HEK293 (cell line): ENCODE data around the gene ASCC1.

ENCODE experiments used
- CTCF ChIA-PET: fragments of 350-600 bp; formaldehyde crosslinking; extraction: SDS; loops from one replicate; lab custom pipeline; 2021; ENCODE audit warnings: antibody characterized with exemption; lab: Yijun Ruan, JAX
- POLR2A ChIA-PET: fragments of 300-600 bp; formaldehyde crosslinking; extraction: SDS; loops from one replicate; lab custom pipeline; 2020; ENCODE audit warnings: antibody characterized with exemption, inconsistent platforms; lab: Yijun Ruan, JAX
- H3K27ac ChIP-seq: fragments of 200-500 bp; sonication (Bioruptor generic); 2 replicates; pipeline ENCODE4 v1.5.1; 2014; ENCODE audit warnings: low read depth, low read length, control low read depth, inconsistent platforms; ENCODE audit errors: extremely low read depth
- H3K36me3 ChIP-seq, 2 experiments: fragments of 200-500 bp in 1 of 2; sonication (Bioruptor generic) in 1 of 2; 1 replicate in 1 of 2; 2 replicates in 1 of 2; pipeline ENCODE4 v1.5.1; 2014 to 2017; ENCODE audit warnings: inconsistent platforms in 2 of 2, low read length in 2 of 2; ENCODE audit not compliant: control insufficient read depth in 2 of 2, insufficient read depth in 1 of 2
- H3K4me1 ChIP-seq: fragments of 200-500 bp; sonication (Bioruptor generic); 2 replicates; pipeline ENCODE4 v1.5.1; 2014; ENCODE audit warnings: mild to moderate bottlenecking, low read length, inconsistent platforms; ENCODE audit not compliant: control insufficient read depth, insufficient read depth
- H3K4me3 ChIP-seq: 2 replicates; pipeline ENCODE4 v1.5.1; 2011; ENCODE audit warnings: low read depth, mild to moderate bottlenecking, control low read depth, low read length, moderate library complexity
- H3K9me3 ChIP-seq: fragments of 200-500 bp; sonication (Bioruptor generic); 2 replicates; pipeline ENCODE4 v1.5.1; 2014; ENCODE audit warnings: low read depth, low read length, inconsistent platforms; ENCODE audit not compliant: control insufficient read depth, insufficient read depth
- EGR2 ChIP-seq: fragments of 450-650 bp; formaldehyde crosslinking; IDR thresholded peaks from 2 replicates; pipeline ENCODE4 v1.5.1; 2016; ENCODE audit warnings: low read depth, missing biosample characterization, missing genetic modification characterization
- GLI2 ChIP-seq: fragments of 450-650 bp; formaldehyde crosslinking; IDR thresholded peaks from 2 replicates; pipeline ENCODE4; 2017; ENCODE audit warnings: missing biosample characterization, missing genetic modification characterization, low read depth, borderline replicate concordance
- KLF8 ChIP-seq: fragments of 450-650 bp; formaldehyde crosslinking; IDR thresholded peaks from 2 replicates; pipeline ENCODE4 v1.5.1; 2016; ENCODE audit warnings: missing biosample characterization, missing genetic modification characterization
- OSR2 ChIP-seq: fragments of 450-650 bp; formaldehyde crosslinking; IDR thresholded peaks from 2 replicates; pipeline ENCODE4 v1.5.1; 2016; ENCODE audit warnings: missing biosample characterization, missing genetic modification characterization
- PRDM10 ChIP-seq: fragments of 450-650 bp; formaldehyde crosslinking; IDR thresholded peaks from 2 replicates; pipeline ENCODE4 v1.5.1; 2016; ENCODE audit warnings: missing biosample characterization, missing genetic modification characterization
- PRDM2 ChIP-seq: fragments of 450-650 bp; formaldehyde crosslinking; IDR thresholded peaks from 2 replicates; pipeline ENCODE4 v1.5.1; 2016; ENCODE audit warnings: missing biosample characterization, missing genetic modification characterization, borderline replicate concordance
- REPIN1 ChIP-seq: fragments of 450-650 bp; formaldehyde crosslinking; IDR thresholded peaks from 2 replicates; pipeline ENCODE4 v1.5.1; 2017; ENCODE audit warnings: missing biosample characterization, missing genetic modification characterization, low read depth
- SETDB1 ChIP-seq: IDR thresholded peaks from one replicate; pipeline ENCODE4 v1.6.1; 2017; ENCODE audit warnings: mild to moderate bottlenecking, low read length, moderate library complexity, mixed read lengths; ENCODE audit not compliant: insufficient read length
- YY2 ChIP-seq: fragments of 450-650 bp; formaldehyde crosslinking; IDR thresholded peaks from 2 replicates; pipeline ENCODE4 v1.5.1; 2016; ENCODE audit warnings: missing biosample characterization, missing genetic modification characterization
- ZBTB26 ChIP-seq: fragments of 450-650 bp; formaldehyde crosslinking; optimal IDR thresholded peaks from 2 replicates; pipeline ENCODE3; 2016; ENCODE audit warnings: missing biosample characterization, mild to moderate bottlenecking, missing genetic modification characterization
- ZBTB44 ChIP-seq: fragments of 450-650 bp; IDR thresholded peaks from 2 replicates; pipeline ENCODE4 v1.5.1; 2018; ENCODE audit warnings: missing biosample characterization, mild to moderate bottlenecking, missing genetic modification characterization
- ZBTB48 ChIP-seq: fragments of 450-650 bp; formaldehyde crosslinking; IDR thresholded peaks from 2 replicates; pipeline ENCODE4 v1.5.1; 2016; ENCODE audit warnings: missing biosample characterization, missing genetic modification characterization
- ZEB2 ChIP-seq: fragments of 450-650 bp; formaldehyde crosslinking; IDR thresholded peaks from 2 replicates; pipeline ENCODE4 v1.5.1; 2016; ENCODE audit warnings: missing biosample characterization, missing genetic modification characterization
- ZNF155 ChIP-seq: fragments of 450-650 bp; formaldehyde crosslinking; IDR thresholded peaks from 2 replicates; pipeline ENCODE4 v1.5.1; 2016; ENCODE audit warnings: missing biosample characterization, missing genetic modification characterization
- ZNF19 ChIP-seq: fragments of 450-650 bp; formaldehyde crosslinking; IDR thresholded peaks from 2 replicates; pipeline ENCODE4; 2016; ENCODE audit warnings: missing biosample characterization, missing genetic modification characterization, low read depth
- ZNF302 ChIP-seq: fragments of 450-650 bp; formaldehyde crosslinking; IDR thresholded peaks from 2 replicates; pipeline ENCODE4 v1.5.1; 2016; ENCODE audit warnings: missing biosample characterization, missing genetic modification characterization, low read depth
- ZNF404 ChIP-seq: fragments of 450-650 bp; formaldehyde crosslinking; IDR thresholded peaks from 2 replicates; pipeline ENCODE4 v1.5.1; 2017; ENCODE audit warnings: missing biosample characterization, missing genetic modification characterization
- ZNF600 ChIP-seq: fragments of 450-650 bp; formaldehyde crosslinking; IDR thresholded peaks from 2 replicates; pipeline ENCODE4 v1.5.1; 2016; ENCODE audit warnings: missing biosample characterization, missing genetic modification characterization
- ZNF626 ChIP-seq: fragments of 450-650 bp; sonication (Bioruptor Pico); formaldehyde crosslinking; IDR thresholded peaks from 2 replicates; pipeline ENCODE4 v1.5.1; 2018; ENCODE audit warnings: missing biosample characterization, missing genetic modification characterization, inconsistent platforms
- ZSCAN4 ChIP-seq: fragments of 450-650 bp; formaldehyde crosslinking; IDR thresholded peaks from 2 replicates; pipeline ENCODE4 v1.5.1; 2017; ENCODE audit warnings: missing biosample characterization, missing genetic modification characterization

The ASCC1 gene

GRCh38 chr10:72146071-72146470, 70.0 kb downstream of the ASCC1 start (continued):
- TF ChIP-seq PRDM10: no peak

- Histone ChIP-seq H3K36me3 (no peaks in the 10 kb centered on the region), H3K4me1 (peaks cover 4% of the 10 kb centered on the region), H3K4me3 (no peak overlapping the region), H3K27ac (no peak overlapping the region), H3K9me3 (no peaks in the 10 kb centered on the region)
- CTCF ChIA-PET: interaction anchor here (0.6 kb wide), 1 partner anchor 193 kb away, joined by 3 read pairs; no protein-coding TSS in a partner anchor
- POLR2A ChIA-PET: no interaction called here
- TF ChIP-seq ZNF600 (tag by site-specific recombination): no peak
- no peak for TF ChIP-seq ZNF19
- TF ChIP-seq GLI2: no peak
- TF ChIP-seq ZNF626 (tag by site-specific recombination): no peak
- TF ChIP-seq ZNF404: no peak
- TF ChIP-seq ZBTB26 (tag by site-specific recombination): no peak
- TF ChIP-seq ZBTB48 (tag by site-specific recombination): no peak
- no peak for TF ChIP-seq REPIN1
- no peak for TF ChIP-seq EGR2 (tag by site-specific recombination)
- TF ChIP-seq ZNF155 (tag by site-specific recombination): no peak
- TF ChIP-seq SETDB1: no peak
- no peak for TF ChIP-seq ZBTB44 (tag by site-specific recombination)
- TF ChIP-seq KLF8 (tag by site-specific recombination): no peak
- TF ChIP-seq ZSCAN4 (tag by site-specific recombination): no peak
- TF ChIP-seq OSR2 (tag by site-specific recombination): no peak
- TF ChIP-seq ZNF302: no peak
- no peak for TF ChIP-seq PRDM2 (tag by site-specific recombination)
- no peak for TF ChIP-seq ZEB2 (tag by site-specific recombination)
- no peak for TF ChIP-seq YY2 (tag by site-specific recombination)
Measured at GRCh38 chr10:72145657-72146056, 70.4 kb downstream of the ASCC1 start.
